Upper lobe of right lung (tissue), 1 donor: ENCODE data around the gene KCNJ6. TPM values are rescaled to one million over a fixed set of nuclear protein-coding genes. Genes with fewer than 3 reads are reported as not detected.

Experiments
- ATAC-seq: fragments of 200-7000 bp; cut with Tn5 transposase; one replicate; pipeline ENCODE4 v1.9.1; 2020; ENCODE audit warnings: mild to moderate bottlenecking, moderate library complexity
- DNase-seq: peaks from one replicate; pipeline ENCODE4 v3.0.0-alpha.2; 2020
- H3K27ac ChIP-seq: fragments of 200-600 bp; one replicate; pipeline ENCODE4 v1.8.0; 2022
- H3K27me3 ChIP-seq: fragments of 200-600 bp; one replicate; pipeline ENCODE4 v1.8.0; 2022; ENCODE audit warnings: mild to moderate bottlenecking
- H3K36me3 ChIP-seq: fragments of 200-600 bp; one replicate; pipeline ENCODE4 v1.8.0; 2022
- H3K4me1 ChIP-seq: fragments of 200-600 bp; one replicate; pipeline ENCODE4 v1.8.0; 2022
- H3K4me3 ChIP-seq: fragments of 200-600 bp; one replicate; pipeline ENCODE4 v1.8.0; 2022; ENCODE audit warnings: mild to moderate bottlenecking
- H3K9me3 ChIP-seq: fragments of 200-600 bp; one replicate; pipeline ENCODE4 v1.8.0; 2022
- intact Hi-C: fragments of 100-400 bp; cut with DNase I; formaldehyde crosslinking; loops from one replicate; pipeline ENCODE4 v1.11.0; 2022
- total RNA-seq: library from RNA; stranded (reverse); fragmentation: NEBNext Ultra II Directional; extraction: Animal tissue kit (Norgen Biotek cat#: 25700); gene quantifications from one replicate; pipeline ENCODE4 v1.2.1, GENCODE V29; 2021
- TF ChIP-seq, protein P1 (sequence below): fragments of 200-600 bp; IDR thresholded peaks from one replicate; pipeline ENCODE4 v1.8.0; 2022; ENCODE audit warnings: antibody characterized with exemption
- donor health status: DM: no; HTN: yes; CAD: no; lungs with severe emphysema.

The KCNJ6 gene
- total RNA-seq, 1 donor from 2014 or later = 0.06 TPM

DNA sequence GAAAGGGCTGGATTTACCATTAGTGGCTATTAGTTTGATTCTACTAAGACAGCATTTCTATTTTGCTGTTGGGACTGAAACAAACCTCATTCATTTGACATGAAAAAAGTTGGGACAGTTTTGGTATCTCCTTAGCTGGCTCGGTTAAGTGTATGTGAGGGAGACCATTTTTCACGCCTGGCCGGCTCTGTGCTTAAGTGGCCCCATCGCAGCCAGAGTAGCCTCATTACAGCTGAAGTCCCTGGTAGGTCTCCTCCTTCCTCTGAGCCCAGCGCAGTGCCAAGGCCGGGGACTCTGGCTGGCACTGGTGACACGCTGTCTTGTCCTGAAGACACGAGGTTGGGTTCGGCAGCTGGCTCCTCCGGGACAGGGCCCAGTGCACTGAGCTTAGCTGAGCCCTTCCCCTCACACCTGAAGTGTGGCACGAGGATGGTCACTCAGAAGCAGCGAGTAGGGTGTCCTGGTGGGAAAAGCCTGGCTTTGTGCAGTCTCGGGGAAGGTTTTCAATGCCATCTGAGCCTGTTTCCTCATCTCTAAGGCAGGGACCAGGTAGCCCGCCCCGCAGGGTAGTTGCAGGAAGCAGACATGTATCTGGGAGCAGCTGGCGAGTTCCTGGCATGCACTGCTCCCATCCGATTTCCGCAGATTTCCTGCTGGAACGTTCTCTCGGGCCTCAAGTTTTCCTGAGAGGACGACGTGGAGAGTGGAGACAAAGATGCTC, 353.2 kb downstream of the KCNJ6 start:
- Histone ChIP-seq H3K27me3 (no peaks in the 10 kb centered on the region), H3K36me3 (no peaks in the 10 kb centered on the region), H3K27ac (peak overlapping the region; percentile 97), H3K4me1 (peaks cover 16% of the 10 kb centered on the region), H3K9me3 (no peaks in the 10 kb centered on the region), H3K4me3 (peak overlapping the region; percentile 93)
- TF ChIP-seq, protein P1, sequence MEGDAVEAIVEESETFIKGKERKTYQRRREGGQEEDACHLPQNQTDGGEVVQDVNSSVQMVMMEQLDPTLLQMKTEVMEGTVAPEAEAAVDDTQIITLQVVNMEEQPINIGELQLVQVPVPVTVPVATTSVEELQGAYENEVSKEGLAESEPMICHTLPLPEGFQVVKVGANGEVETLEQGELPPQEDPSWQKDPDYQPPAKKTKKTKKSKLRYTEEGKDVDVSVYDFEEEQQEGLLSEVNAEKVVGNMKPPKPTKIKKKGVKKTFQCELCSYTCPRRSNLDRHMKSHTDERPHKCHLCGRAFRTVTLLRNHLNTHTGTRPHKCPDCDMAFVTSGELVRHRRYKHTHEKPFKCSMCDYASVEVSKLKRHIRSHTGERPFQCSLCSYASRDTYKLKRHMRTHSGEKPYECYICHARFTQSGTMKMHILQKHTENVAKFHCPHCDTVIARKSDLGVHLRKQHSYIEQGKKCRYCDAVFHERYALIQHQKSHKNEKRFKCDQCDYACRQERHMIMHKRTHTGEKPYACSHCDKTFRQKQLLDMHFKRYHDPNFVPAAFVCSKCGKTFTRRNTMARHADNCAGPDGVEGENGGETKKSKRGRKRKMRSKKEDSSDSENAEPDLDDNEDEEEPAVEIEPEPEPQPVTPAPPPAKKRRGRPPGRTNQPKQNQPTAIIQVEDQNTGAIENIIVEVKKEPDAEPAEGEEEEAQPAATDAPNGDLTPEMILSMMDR = no peak
- intact Hi-C loops = no loop called here
- DNase-seq (peak; percentile 71), ATAC-seq (peak; percentile 8)

DNA sequence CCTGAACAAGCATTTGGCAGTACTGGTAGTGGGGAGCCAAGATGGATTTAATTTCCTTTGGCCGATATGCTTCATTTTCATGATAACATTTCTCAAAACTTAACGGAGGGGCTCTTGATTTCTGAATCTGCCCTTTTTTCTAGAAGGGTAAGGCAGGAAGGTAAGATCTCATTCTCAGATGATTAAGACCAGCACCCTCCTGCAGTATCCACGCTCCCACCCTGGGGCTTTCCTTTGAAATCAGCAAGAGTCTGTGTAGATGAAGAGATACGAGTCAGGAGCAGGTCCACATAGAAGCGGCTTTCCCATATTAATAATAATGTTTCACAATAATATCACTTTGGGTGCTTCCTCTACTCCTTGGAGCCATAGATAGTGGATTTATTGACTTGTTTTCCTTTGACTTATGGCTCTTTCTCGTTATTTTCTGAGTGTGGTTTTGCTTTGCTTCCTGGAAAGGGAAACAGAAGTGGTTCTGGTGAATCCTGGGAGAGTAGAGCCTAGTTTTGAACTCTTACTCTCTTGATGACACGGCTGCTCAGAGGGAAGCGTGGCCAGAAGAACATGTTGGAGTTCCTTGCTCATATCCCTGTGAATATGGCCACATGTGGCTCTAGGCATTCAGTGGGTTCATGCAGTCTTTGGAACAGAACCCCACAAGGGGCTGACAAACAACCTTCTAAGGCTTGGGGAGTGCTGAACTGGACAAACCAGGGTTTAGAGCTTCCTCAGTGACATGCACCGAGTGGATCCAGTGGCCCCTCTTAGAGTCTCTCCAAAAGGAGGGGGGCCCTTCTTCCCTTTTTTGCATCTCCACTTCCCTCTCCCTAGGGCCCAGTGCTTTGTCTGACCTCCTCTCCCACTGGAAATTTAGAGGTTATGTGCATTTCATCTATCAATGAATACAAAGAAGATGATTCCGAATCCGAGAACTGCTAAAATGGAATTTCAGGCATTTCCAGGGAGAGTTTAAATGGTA, 354.0 kb downstream of the KCNJ6 start:
- intact Hi-C loops = no loop called here
- TF ChIP-seq, protein P1 = no peak
- Histone ChIP-seq H3K4me1 (peaks cover 16% of the 10 kb centered on the region), H3K27me3 (no peaks in the 10 kb centered on the region), H3K36me3 (no peaks in the 10 kb centered on the region), H3K9me3 (no peaks in the 10 kb centered on the region), H3K4me3 (no peak overlapping the region), H3K27ac (no peak overlapping the region)
- ATAC-seq (no peak), DNase-seq (no peak)

DNA sequence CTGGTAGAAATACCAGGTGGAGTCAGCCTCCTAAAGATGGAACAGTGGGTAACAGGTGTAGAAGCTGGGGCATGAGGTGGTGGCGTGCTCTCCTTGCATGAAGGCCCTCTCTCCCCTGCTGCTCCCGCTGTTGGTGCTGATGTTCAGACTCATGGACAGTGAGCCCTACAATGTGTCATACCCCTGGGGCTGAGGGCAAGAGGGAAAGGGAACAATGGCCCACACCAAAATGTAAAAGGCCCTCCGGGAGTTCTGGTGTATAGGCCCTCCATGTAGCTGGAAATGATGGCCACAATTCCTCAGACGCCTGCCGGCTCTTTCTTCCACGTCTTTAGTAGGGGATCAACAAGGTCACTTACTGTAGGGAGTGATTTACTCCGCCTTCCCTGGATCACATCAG, 354.8 kb downstream of the KCNJ6 start:
- no peaks in the 10 kb centered on the region for H3K9me3 ChIP-seq
- H3K4me1 ChIP-seq = peaks cover 16% of the 10 kb centered on the region
- no peak for DNase-seq
- H3K27me3 ChIP-seq = no peaks in the 10 kb centered on the region
- intact Hi-C loops = no loop called here
- no peak overlapping the region for H3K27ac ChIP-seq
- no peak for ATAC-seq
- TF ChIP-seq, protein P1 = no peak
- no peak overlapping the region for H3K4me3 ChIP-seq
- H3K36me3 ChIP-seq = no peaks in the 10 kb centered on the region

DNA sequence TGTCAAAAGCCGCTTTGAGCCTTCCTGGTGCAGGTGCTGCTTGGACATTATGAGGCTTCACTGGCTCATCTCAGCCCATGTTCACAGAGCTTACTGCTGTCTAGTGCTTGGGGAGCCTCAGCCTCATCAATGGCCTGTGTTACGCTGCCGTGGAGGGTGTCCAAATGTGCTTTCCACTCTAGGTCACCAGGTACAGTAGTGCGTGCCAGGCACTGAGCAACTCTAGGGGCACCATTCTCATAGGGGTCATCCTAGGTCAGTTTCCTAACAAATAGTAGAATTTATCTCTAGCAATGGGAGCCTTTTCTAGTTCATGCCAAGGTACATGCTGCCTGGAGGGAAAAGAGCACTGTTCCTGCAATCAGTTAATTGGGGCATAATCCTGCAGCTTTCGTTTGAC, 355.9 kb downstream of the KCNJ6 start:
- H3K9me3 ChIP-seq = no peaks in the 10 kb centered on the region
- no peaks in the 10 kb centered on the region for H3K27me3 ChIP-seq
- intact Hi-C loops = no loop called here
- H3K36me3 ChIP-seq = no peaks in the 10 kb centered on the region
- TF ChIP-seq, protein P1 = no peak
- DNase-seq = no peak
- H3K4me1 ChIP-seq = peaks cover 16% of the 10 kb centered on the region
- H3K27ac ChIP-seq = no peak overlapping the region
- H3K4me3 ChIP-seq = no peak overlapping the region
- no peak for ATAC-seq

DNA sequence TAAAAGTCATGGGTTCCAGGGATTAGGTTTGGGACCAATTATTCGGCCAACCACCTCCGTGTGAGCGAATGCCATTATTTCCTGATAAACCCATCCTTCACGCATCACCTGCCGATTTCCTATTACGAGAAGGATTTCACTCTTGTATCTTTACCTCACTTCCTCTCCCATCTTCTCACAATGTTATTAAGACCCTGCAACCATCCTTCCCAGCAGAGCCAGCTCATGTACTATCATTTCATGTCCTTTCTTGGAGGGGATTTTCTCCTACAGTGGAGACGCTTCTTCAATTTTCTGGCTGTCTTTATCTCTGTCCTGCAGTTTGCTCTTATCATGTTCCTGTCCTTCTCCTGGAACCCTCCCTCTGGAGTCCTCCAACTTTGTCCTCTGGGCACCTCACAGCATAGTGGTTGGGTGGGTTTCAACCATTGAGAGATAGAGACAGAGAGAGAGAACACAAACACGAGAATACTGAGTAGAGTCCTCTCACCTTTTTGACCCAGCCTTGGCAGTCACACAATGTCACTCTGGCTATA, 357.5 kb downstream of the KCNJ6 start:
- ATAC-seq (no peak), DNase-seq (no peak)
- TF ChIP-seq, protein P1 = no peak
- Histone ChIP-seq H3K36me3 (no peaks in the 10 kb centered on the region), H3K27me3 (no peaks in the 10 kb centered on the region), H3K27ac (no peak overlapping the region), H3K4me3 (no peak overlapping the region), H3K4me1 (peaks cover 4% of the 10 kb centered on the region), H3K9me3 (no peaks in the 10 kb centered on the region)
- intact Hi-C loops = no loop called here
